D341Med (cell line): ENCODE data around the gene NTN1.
"Not testable (repeated sequence)": the region's sequence is repeated elsewhere in the genome, so short reads cannot be mapped to it uniquely, and the experiment has no call there.

Experiments used
- DNase-seq: peaks from one replicate; pipeline ENCODE4 v3.0.0; 2012; ENCODE audit warnings: low spot score

Gene NTN1

GRCh38 chr17:9087921-9088320 lies 66.6 kb downstream of the NTN1 start:
- DNase-seq = no peak

- no peak for DNase-seq
These were observed 69.4 kb downstream of the NTN1 start for GRCh38 chr17:9090641-9091096.

- DNase-seq = no peak
These were observed 72.9 kb downstream of the NTN1 start for GRCh38 chr17:9094193-9094592.

DNA sequence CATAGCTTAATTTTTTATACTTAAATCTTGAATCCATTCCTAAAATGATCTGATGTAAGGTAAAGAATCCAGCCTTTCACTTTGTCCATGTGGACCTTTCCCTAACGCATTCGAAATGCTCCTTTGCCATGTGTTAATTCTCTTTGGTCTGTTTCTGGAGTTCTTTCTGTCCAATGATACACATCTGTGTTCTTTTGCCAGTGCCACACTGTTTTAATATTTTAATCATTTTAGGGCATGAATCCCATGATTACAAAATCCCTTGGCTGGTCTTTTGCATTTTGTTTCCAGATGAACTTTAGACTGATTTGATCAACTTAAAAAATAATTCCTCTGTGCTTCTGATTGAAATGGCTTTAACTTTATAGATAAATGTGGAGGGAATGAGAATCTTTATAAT lies 74.1 kb downstream of the NTN1 start:
- no peak for DNase-seq

- DNase-seq = no peak
These were observed 77.0 kb downstream of the NTN1 start for GRCh38 chr17:9098242-9098825.

GRCh38 chr17:9101356-9101755 lies 80.0 kb downstream of the NTN1 start:
- DNase-seq = no peak

GRCh38 chr17:9103193-9103592 lies 81.9 kb downstream of the NTN1 start:
- not testable (repeated sequence) for DNase-seq

GRCh38 chr17:9104370-9105041 lies 83.2 kb downstream of the NTN1 start:
- DNase-seq = no peak

GRCh38 chr17:9105068-9105868 lies 84.0 kb downstream of the NTN1 start:
- DNase-seq = no peak

- DNase-seq = not testable (repeated sequence)
These were observed 85.0 kb downstream of the NTN1 start for GRCh38 chr17:9106278-9106677.

DNA sequence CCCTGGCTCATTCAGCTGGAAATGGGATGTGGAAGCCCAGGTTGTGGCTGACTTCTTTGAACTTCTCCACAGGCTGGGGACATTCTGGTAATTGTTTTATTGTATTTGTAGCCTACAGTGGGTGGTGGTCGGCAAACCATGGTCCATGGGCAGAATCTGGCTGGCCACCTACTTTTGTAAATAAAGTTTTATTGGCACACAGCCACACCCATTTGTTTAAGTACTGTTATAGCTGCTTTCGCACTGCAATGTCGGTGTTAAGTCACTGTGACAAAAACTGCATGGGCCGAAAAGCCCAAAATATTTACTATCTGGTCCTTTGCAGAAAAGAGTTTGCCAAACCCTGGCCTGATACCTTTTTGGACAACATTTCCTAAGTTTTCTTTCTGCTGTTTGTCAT lies 86.2 kb downstream of the NTN1 start:
- DNase-seq = no peak

- DNase-seq = no peak
These were observed 86.8 kb downstream of the NTN1 start for GRCh38 chr17:9108146-9108545.

DNA sequence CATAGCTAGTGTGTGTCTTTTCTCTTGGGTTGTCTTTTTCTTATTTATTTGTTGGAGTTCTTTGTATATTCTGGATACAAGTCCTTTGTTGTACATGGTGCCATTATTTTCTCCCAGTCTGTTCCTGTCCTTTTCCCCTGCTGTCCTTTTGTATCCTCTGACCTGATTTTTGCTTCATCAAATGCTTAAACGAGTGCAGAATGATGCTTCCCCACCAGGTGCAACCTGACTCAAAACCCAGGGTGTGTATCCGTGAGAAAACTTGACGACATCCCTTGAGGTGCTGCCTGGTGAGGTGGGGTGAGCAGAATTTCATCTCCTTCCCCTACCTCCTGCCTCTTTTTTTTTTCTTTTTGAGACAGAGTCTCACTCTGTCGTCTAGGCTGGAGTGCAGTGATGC lies 88.6 kb downstream of the NTN1 start:
- no peak for DNase-seq

DNA sequence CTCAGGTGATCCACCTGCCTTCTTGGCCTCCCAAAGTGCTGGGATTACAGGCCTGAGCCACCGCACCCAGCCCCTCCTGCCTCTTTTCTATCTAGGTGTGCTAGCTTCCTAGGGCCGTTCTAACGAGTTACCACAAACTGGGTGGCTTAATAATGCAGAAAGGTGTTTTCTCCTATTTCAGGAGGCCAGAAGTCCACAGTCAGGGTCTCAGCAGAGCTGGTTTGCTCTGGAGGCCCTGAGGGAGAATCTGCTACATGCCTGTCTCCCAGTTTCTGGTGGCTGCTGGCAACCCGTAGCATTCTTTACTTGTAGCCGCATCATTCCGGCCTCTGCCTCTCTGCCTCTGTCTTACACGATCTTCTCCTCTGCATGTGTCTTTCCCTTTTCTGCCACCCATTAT lies 89.2 kb downstream of the NTN1 start:
- DNase-seq = no peak

- no peak for DNase-seq
These were observed 94.2 kb downstream of the NTN1 start for GRCh38 chr17:9115214-9116191.

DNA sequence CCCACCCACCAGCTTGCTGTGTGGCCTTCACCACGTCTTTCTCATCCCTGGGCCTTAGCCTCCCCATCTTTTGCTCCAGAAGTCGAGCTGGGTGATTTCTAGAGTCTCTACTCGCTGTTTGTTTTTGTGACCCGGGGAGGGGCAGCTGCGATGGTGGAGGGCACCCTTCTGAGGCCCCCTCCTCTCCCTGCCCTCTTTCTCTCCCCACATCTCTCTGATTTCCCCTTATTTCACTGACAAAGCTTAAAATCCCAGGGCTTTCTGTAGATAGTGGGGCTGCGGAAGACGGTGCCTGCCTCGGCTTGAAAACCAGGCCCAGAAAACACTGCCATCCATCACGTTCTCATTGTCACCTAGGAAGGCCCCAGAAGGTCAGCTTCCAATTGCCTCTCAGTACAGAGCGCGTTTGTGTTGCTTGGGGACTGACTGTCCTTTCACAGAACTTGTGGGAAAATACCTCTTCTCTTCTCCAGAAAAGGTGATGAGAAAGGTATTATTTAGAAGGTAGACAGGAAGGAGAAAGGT lies 95.1 kb downstream of the NTN1 start:
- DNase-seq = no peak

DNA sequence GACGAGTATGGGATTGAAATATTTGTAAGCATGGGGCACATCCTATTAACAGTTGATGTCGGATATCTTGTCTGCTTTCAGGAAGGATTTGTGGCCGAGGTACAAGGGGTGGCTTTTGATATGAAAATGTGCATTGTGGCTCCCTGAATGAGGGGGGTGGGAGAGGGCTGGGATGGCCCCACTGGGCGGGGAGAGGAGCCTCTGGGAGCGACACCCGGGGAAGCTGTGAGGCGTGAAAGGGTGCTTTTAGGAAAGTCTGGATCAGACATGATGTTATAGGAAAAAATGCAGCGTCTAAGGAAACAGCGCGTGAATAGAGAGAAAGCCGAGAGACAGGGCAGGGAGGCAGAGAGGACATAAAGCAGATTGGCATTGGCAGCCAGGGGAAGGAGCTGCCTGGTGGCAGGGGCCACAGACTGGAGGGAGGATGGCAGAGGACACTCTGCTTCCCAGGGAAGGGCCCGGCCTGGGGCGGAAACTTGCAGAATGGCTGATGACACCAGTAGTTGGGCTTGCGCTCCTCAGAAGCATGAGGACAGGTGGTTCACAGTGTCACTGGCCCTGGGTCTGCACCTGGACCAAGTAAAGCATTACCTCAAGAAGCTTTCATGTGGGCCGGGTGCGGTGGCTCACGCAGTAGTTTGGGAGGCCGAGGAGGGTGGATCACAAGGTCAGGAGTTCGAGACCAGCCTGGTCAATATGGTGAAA lies 95.7 kb downstream of the NTN1 start:
- no peak for DNase-seq

DNA sequence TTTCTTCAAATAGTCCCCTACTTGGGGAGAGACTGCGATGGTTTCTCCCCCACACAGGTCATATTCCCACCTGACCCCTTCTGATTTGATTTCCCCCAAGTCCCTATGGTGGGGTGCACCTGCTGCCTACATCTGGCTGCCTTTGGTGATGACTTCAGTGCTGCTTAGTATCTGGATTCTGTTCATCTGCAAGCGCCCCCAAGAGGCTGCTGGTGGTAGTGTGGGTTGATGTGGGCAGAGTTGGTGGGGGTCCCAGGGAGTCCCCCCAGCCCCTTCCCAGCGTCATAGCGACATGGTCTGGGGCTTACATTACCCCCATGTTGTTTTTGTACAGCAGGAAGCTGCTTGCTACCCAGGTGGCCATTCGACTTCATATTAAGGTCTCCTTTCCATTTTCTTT lies 99.2 kb downstream of the NTN1 start:
- no peak for DNase-seq

- no peak for DNase-seq
These were observed 100.0 kb downstream of the NTN1 start for GRCh38 chr17:9121186-9121820.
